ENCODE data around the gene KIR2DL3. TPM values are rescaled to one million over a fixed set of nuclear protein-coding genes. Genes with fewer than 3 reads are reported as not detected.

The KIR2DL3 gene
- total and polyA plus RNA-seq, 4 donors: 0.03 TPM; not detected in 3

DNA sequence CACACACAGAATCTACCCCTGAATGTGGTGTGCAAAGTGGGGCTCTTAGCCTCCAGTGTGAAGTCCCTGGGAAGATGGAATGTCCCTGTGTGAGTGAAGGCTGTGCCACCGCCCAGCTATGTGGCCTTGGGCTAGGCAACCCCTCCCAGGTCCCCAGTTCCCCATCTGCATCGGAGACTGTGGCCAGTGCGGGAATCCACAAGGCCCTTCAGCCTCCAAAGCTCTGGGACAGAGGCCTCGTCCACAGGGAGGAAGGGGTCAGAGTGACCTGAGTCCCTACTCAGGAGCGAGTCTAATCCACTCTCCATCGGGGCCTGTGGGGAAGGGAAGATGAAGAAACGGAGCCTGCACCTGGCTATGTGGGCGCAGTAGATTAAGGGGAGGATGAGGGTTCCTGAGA lies 33.4 kb upstream of the KIR2DL3 start:
- H3K27me3 ChIP-seq (ENCODE audit: control insufficient read depth in 4 of 4, insufficient read depth in 4 of 4, low read length in 3 of 4): peaks cover 0 to 8% (median 0%) of the 10 kb centered on the region in 4 donors
- H3K36me3 ChIP-seq (ENCODE audit: control insufficient read depth in 4 of 4, insufficient read depth in 3 of 4, low read depth in 1 of 4, low read length in 3 of 4): no peaks in the 10 kb centered on the region
- no peak overlapping the region for H3K9ac ChIP-seq (ENCODE audit: low read depth in 1 of 2, low read length in 2 of 2)
- H3K27ac ChIP-seq (ENCODE audit: low read depth in 1 of 2, low read length in 2 of 2): no peak overlapping the region
- no peak for DNase-seq (ENCODE audit: low spot score)
- 74% methylated on average over 8 of the region's 8 CpGs for WGBS
- H3K9me3 ChIP-seq (ENCODE audit: control insufficient read depth in 4 of 4, low read length in 3 of 4): no peaks in the 10 kb centered on the region
- TF ChIP-seq FOXA1 (IDR thresholded peaks at IDR 0.05) (no peak), HNF4A (conservative IDR thresholded peaks at IDR 0.05) (no peak), HNF4G (IDR thresholded peaks at IDR 0.05) (no peak)
- TF ChIP-seq, protein P1, sequence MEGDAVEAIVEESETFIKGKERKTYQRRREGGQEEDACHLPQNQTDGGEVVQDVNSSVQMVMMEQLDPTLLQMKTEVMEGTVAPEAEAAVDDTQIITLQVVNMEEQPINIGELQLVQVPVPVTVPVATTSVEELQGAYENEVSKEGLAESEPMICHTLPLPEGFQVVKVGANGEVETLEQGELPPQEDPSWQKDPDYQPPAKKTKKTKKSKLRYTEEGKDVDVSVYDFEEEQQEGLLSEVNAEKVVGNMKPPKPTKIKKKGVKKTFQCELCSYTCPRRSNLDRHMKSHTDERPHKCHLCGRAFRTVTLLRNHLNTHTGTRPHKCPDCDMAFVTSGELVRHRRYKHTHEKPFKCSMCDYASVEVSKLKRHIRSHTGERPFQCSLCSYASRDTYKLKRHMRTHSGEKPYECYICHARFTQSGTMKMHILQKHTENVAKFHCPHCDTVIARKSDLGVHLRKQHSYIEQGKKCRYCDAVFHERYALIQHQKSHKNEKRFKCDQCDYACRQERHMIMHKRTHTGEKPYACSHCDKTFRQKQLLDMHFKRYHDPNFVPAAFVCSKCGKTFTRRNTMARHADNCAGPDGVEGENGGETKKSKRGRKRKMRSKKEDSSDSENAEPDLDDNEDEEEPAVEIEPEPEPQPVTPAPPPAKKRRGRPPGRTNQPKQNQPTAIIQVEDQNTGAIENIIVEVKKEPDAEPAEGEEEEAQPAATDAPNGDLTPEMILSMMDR (IDR thresholded peaks at IDR 0.05; ENCODE audit: low read depth, low read length, missing input control): no peak
- H3K4me1 ChIP-seq (ENCODE audit: control insufficient read depth in 4 of 4, insufficient read depth in 4 of 4, low read length in 3 of 4): no peaks in the 10 kb centered on the region
- H3K4me3 ChIP-seq (ENCODE audit: low read depth in 1 of 3, low read length in 3 of 3): no peak overlapping the region

DNA sequence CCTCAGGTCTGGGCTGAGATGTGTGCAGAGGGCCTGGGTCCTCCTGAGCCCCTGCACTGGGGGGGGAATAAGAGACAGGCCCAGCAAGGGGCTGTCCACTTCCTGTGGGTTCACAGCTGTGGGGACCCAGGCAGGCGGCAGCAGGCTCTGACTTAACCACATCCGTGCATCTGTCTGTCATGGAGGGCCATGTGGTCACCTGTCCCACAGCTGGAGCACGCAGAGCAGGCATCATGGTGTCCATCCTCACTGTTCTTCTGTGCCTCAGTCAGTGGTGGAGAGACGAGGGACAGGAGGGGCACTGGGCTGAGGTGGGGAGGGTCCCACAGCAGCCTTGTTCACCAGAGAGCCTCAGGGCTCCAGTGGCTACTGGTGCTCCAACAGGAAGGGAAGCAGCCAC lies 30.4 kb upstream of the KIR2DL3 start:
- no peak for DNase-seq (ENCODE audit: low spot score)
- no peaks in the 10 kb centered on the region for H3K36me3 ChIP-seq (ENCODE audit: control insufficient read depth in 4 of 4, insufficient read depth in 3 of 4, low read depth in 1 of 4, low read length in 3 of 4)
- H3K27ac ChIP-seq (ENCODE audit: low read depth in 1 of 2, low read length in 2 of 2): no peak overlapping the region
- 51% methylated on average over 4 of the region's 4 CpGs for WGBS
- TF ChIP-seq FOXA1 (IDR thresholded peaks at IDR 0.05): no peak
- TF ChIP-seq, protein P2, sequence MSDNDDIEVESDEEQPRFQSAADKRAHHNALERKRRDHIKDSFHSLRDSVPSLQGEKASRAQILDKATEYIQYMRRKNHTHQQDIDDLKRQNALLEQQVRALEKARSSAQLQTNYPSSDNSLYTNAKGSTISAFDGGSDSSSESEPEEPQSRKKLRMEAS (IDR thresholded peaks at IDR 0.05): no peak
- TF ChIP-seq, protein P3, sequence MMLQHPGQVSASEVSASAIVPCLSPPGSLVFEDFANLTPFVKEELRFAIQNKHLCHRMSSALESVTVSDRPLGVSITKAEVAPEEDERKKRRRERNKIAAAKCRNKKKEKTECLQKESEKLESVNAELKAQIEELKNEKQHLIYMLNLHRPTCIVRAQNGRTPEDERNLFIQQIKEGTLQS (IDR thresholded peaks at IDR 0.05): no peak
- no peak for TF ChIP-seq GABPA (IDR thresholded peaks at IDR 0.05 in 1 of 2, conservative IDR thresholded peaks at IDR 0.05 in 1 of 2)
- TF ChIP-seq, protein P4, sequence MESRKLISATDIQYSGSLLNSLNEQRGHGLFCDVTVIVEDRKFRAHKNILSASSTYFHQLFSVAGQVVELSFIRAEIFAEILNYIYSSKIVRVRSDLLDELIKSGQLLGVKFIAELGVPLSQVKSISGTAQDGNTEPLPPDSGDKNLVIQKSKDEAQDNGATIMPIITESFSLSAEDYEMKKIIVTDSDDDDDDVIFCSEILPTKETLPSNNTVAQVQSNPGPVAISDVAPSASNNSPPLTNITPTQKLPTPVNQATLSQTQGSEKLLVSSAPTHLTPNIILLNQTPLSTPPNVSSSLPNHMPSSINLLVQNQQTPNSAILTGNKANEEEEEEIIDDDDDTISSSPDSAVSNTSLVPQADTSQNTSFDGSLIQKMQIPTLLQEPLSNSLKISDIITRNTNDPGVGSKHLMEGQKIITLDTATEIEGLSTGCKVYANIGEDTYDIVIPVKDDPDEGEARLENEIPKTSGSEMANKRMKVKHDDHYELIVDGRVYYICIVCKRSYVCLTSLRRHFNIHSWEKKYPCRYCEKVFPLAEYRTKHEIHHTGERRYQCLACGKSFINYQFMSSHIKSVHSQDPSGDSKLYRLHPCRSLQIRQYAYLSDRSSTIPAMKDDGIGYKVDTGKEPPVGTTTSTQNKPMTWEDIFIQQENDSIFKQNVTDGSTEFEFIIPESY (IDR thresholded peaks at IDR 0.05): no peak
- TF ChIP-seq SP1 (IDR thresholded peaks at IDR 0.05): no peak
- TF ChIP-seq RXRA (IDR thresholded peaks at IDR 0.05): no peak
- TF ChIP-seq HNF4G (IDR thresholded peaks at IDR 0.05): no peak
- TF ChIP-seq RAD21 (IDR thresholded peaks at IDR 0.05): no peak
- no peak for TF ChIP-seq HNF4A (conservative IDR thresholded peaks at IDR 0.05)
- no peak for TF ChIP-seq NR2F2 (IDR thresholded peaks at IDR 0.05)
- no peak overlapping the region for H3K4me3 ChIP-seq (ENCODE audit: low read depth in 1 of 3, low read length in 3 of 3)
- no peak overlapping the region for H3K9ac ChIP-seq (ENCODE audit: low read depth in 1 of 2, low read length in 2 of 2)
- no peaks in the 10 kb centered on the region for H3K27me3 ChIP-seq (ENCODE audit: control insufficient read depth in 4 of 4, insufficient read depth in 4 of 4, low read length in 3 of 4)
- H3K4me1 ChIP-seq (ENCODE audit: control insufficient read depth in 4 of 4, insufficient read depth in 4 of 4, low read length in 3 of 4): no peaks in the 10 kb centered on the region
- no peaks in the 10 kb centered on the region for H3K9me3 ChIP-seq (ENCODE audit: control insufficient read depth in 4 of 4, low read length in 3 of 4)

DNA sequence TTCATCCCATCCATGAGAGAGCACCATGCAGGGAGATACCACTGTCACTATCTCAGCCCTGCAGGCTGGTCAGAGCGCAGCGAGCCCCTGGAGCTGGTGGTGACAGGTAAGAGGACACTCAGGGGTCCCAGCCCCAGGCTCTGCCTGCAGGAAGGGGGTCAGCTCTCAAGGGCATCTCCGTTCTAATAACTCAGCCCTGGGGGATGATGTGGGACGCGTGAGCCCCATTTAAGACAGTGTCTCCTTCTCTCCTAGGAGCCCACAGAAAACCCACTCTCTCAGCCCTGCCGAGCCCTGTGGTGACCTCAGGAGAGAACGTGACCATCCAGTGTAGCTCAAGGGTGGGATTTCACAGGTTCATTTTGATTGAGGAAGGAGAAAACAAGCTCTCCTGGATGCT lies 29.5 kb upstream of the KIR2DL3 start:
- no peak overlapping the region for H3K27ac ChIP-seq (ENCODE audit: low read depth in 1 of 2, low read length in 2 of 2)
- TF ChIP-seq EGR1 (IDR thresholded peaks at IDR 0.05; ENCODE audit: low read depth in 2 of 2) (no peak), TAF1 (conservative IDR thresholded peaks at IDR 0.05) (no peak), FOXA1 (IDR thresholded peaks at IDR 0.05) (no peak), FOXA2 (IDR thresholded peaks at IDR 0.05) (no peak), HNF4G (IDR thresholded peaks at IDR 0.05) (no peak), RAD21 (IDR thresholded peaks at IDR 0.05) (no peak), RXRA (IDR thresholded peaks at IDR 0.05) (no peak), HNF4A (conservative IDR thresholded peaks at IDR 0.05) (no peak), JUND (IDR thresholded peaks at IDR 0.05) (no peak), SP1 (IDR thresholded peaks at IDR 0.05) (no peak)
- TF ChIP-seq, protein P1 (IDR thresholded peaks at IDR 0.05; ENCODE audit: low read depth, low read length, missing input control): no peak
- TF ChIP-seq, protein P3 (IDR thresholded peaks at IDR 0.05): no peak
- 80% methylated on average over 7 of the region's 7 CpGs for WGBS
- no peaks in the 10 kb centered on the region for H3K36me3 ChIP-seq (ENCODE audit: control insufficient read depth in 4 of 4, insufficient read depth in 3 of 4, low read depth in 1 of 4, low read length in 3 of 4)
- H3K4me3 ChIP-seq (ENCODE audit: low read depth in 1 of 3, low read length in 3 of 3): no peak overlapping the region
- H3K4me1 ChIP-seq (ENCODE audit: control insufficient read depth in 4 of 4, insufficient read depth in 4 of 4, low read length in 3 of 4): no peaks in the 10 kb centered on the region
- no peak for DNase-seq (ENCODE audit: low spot score)
- no peaks in the 10 kb centered on the region for H3K27me3 ChIP-seq (ENCODE audit: control insufficient read depth in 4 of 4, insufficient read depth in 4 of 4, low read length in 3 of 4)
- no peaks in the 10 kb centered on the region for H3K9me3 ChIP-seq (ENCODE audit: control insufficient read depth in 4 of 4, low read length in 3 of 4)
- H3K9ac ChIP-seq (ENCODE audit: low read depth in 1 of 2, low read length in 2 of 2): no peak overlapping the region

Measured in liver (tissue), 9 donors.